GM23338 (cell line): Measurements from ENCODE around the gene NDST4. TPM values are rescaled to one million over a fixed set of nuclear protein-coding genes. Genes with fewer than 3 reads are reported as not detected.

Experiments used
- ATAC-seq: fragments of 200-7000 bp; cut with Tn5 transposase; 3 replicates; pipeline ENCODE4 v1.9.1; 2020
- DNase-seq: peaks from one replicate; pipeline ENCODE4 v3.0.0-alpha.2; 2015; ENCODE audit warnings: low spot score
- H2AFZ ChIP-seq: fragments of 200-600 bp; sonication (generic); 2 replicates; pipeline ENCODE4 v1.8.0; 2016; ENCODE audit warnings: antibody characterized with exemption, mild to moderate bottlenecking, moderate library complexity
- H3F3A ChIP-seq: fragments of 200-600 bp; sonication (generic); replicated peaks from 2 replicates; pipeline ENCODE4 v1.8.0; 2017; ENCODE audit warnings: antibody characterized with exemption, mixed run types, low read depth
- H3K27ac ChIP-seq: fragments of 200-600 bp; sonication (generic); 2 replicates; pipeline ENCODE4 v1.6.1; 2016; ENCODE audit warnings: low read depth
- H3K27me3 ChIP-seq: fragments of 200-600 bp; sonication (generic); 2 replicates; pipeline ENCODE4 v1.8.0; 2016; ENCODE audit warnings: mild to moderate bottlenecking, mixed run types, moderate library complexity; ENCODE audit not compliant: insufficient read depth
- H3K36me3 ChIP-seq: fragments of 200-600 bp; sonication (generic); 2 replicates; pipeline ENCODE4 v1.8.0; 2016; ENCODE audit warnings: mild to moderate bottlenecking; ENCODE audit not compliant: insufficient read depth
- H3K4me1 ChIP-seq: fragments of 200-600 bp; sonication (generic); 2 replicates; pipeline ENCODE4 v1.8.0; 2016; ENCODE audit warnings: mild to moderate bottlenecking, moderate library complexity; ENCODE audit not compliant: insufficient read depth
- H3K4me2 ChIP-seq: fragments of 200-600 bp; sonication (generic); 2 replicates; pipeline ENCODE4 v1.7.1; 2017; ENCODE audit warnings: mixed run types
- H3K4me3 ChIP-seq: fragments of 200-600 bp; sonication (generic); 2 replicates; pipeline ENCODE4 v1.6.1; 2016; ENCODE audit warnings: mixed run types
- H3K79me2 ChIP-seq: fragments of 200-600 bp; sonication (generic); replicated peaks from 2 replicates; pipeline ENCODE4 v1.8.0; 2017; ENCODE audit warnings: mild to moderate bottlenecking; ENCODE audit not compliant: insufficient read depth
- H3K9me2 ChIP-seq: fragments of 200-600 bp; sonication (generic); 2 replicates; pipeline ENCODE4 v1.8.0; 2017; ENCODE audit not compliant: insufficient read depth
- H4K20me1 ChIP-seq: fragments of 200-600 bp; sonication (generic); replicated peaks from 2 replicates; pipeline ENCODE4 v1.8.0; 2017; ENCODE audit warnings: mild to moderate bottlenecking; ENCODE audit not compliant: insufficient read depth
- H3K27ac Mint-ChIP-seq: 2 replicates; pipeline ENCODE4 v1.8.0; 2020; ENCODE audit warnings: inconsistent platforms, mild to moderate bottlenecking, moderate library complexity, mixed read lengths
- H3K27me3 Mint-ChIP-seq: 3 replicates; pipeline ENCODE4 v1.8.0; 2022; ENCODE audit warnings: low read depth, mild to moderate bottlenecking, moderate library complexity, mixed read lengths, inconsistent platforms; ENCODE audit not compliant: insufficient read depth, poor library complexity
- H3K36me3 Mint-ChIP-seq: 3 replicates; pipeline ENCODE4 v1.8.0; 2021; ENCODE audit warnings: low read depth, mild to moderate bottlenecking, inconsistent platforms, moderate library complexity, mixed read lengths
- H3K4me1 Mint-ChIP-seq: 3 replicates; pipeline ENCODE4 v1.8.0; 2020; ENCODE audit warnings: mild to moderate bottlenecking, inconsistent platforms, mixed read lengths
- H3K4me3 Mint-ChIP-seq: 3 replicates; pipeline ENCODE4 v1.8.0; 2021; ENCODE audit warnings: moderate library complexity, mild to moderate bottlenecking, inconsistent platforms, mixed read lengths
- H3K9me3 Mint-ChIP-seq: 3 replicates; pipeline ENCODE4 v1.8.0; 2020; ENCODE audit warnings: moderate library complexity, mild to moderate bottlenecking, inconsistent platforms, mixed read lengths
- CREB1 ChIP-seq: fragments of 250-450 bp; sonication (Bioruptor Pico); IDR thresholded peaks from 2 replicates; pipeline ENCODE4 v1.5.0; 2020; ENCODE audit warnings: low read depth, mild to moderate bottlenecking, moderate library complexity
- JUNB ChIP-seq: IDR thresholded peaks from one replicate; pipeline ENCODE4 v1.6.1; 2016; ENCODE audit warnings: antibody characterized with exemption; ENCODE audit not compliant: unreplicated experiment
- POLR2AphosphoS5 ChIP-seq: IDR thresholded peaks from 2 replicates; pipeline ENCODE4 v1.6.1; 2016; ENCODE audit warnings: antibody characterized with exemption, low read depth
- REST ChIP-seq: IDR thresholded peaks from one replicate; pipeline ENCODE4 v1.6.1; 2018; ENCODE audit warnings: antibody characterized with exemption; ENCODE audit not compliant: unreplicated experiment
- STAT1 ChIP-seq: IDR thresholded peaks from one replicate; pipeline ENCODE4 v1.6.1; 2016; ENCODE audit warnings: antibody characterized with exemption; ENCODE audit not compliant: unreplicated experiment
- ZNF114 ChIP-seq: fragments of 250-450 bp; sonication (Bioruptor Pico); IDR thresholded peaks from 2 replicates; pipeline ENCODE4 v1.5.0; 2020; ENCODE audit warnings: mild to moderate bottlenecking, moderate library complexity
- polyA plus RNA-seq: library from polyadenylated mRNA; unstranded; fragments of >200 nt; fragmentation: Nextera tagmentation; extraction: Ambion mirVana; gene quantifications from 2 replicates; pipeline ENCODE4 v1.2.1, GENCODE V29; 2016
- total RNA-seq: library from RNA; depleted of rRNA; stranded (reverse); fragments of >200 nt; shearing (Covaris generic); gene quantifications from 2 replicates; pipeline ENCODE4 v1.2.3, GENCODE V29; 2014
- TF ChIP-seq, protein P1 (sequence below): fragments of 250-450 bp; sonication (Bioruptor Pico); IDR thresholded peaks from 2 replicates; pipeline ENCODE4 v1.5.0; 2020; ENCODE audit warnings: mild to moderate bottlenecking, moderate library complexity
- TF ChIP-seq, protein P2 (sequence below), 2 experiments: fragments of 200-600 bp in 1 of 2; sonication (generic) in 1 of 2; conservative IDR thresholded peaks; 2 replicates each; pipeline versions ENCODE4 v1.5.1 to v1.6.1; 2016 to 2017; ENCODE audit warnings: antibody characterized with exemption in 2 of 2, low read depth in 2 of 2, mild to moderate bottlenecking in 2 of 2, moderate library complexity in 1 of 2

The NDST4 gene
- total and polyA plus RNA-seq, 2 experiments from 2014 or later: not detected

DNA sequence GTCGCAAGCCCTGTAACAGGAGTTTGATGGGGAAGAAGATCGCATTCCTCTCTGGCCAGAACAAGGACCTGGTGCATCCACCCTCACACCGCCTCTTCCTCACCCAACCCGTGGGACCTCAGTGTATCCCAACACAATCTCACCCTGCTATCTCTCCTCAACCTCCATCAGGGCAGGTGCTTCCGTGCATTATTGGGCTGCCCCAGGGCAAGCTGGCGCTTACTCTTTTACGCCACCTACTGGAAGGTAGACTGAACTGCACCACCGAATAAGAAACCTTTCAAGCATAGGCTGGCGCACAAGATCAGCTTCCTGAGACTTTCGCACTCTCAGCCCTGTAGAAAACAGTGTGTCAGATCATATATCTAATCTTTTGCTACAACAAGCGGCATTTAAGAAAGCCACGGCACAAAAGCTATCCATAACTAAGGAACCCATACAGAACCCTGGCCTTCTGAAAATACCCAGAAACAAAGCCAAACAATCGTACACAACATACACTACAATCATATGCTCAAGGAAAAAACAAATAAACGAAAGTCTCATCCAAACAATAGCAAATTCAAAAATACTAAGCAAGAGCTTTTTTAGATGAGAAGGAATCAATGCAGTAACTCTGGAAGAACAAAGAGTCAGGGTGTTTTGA, 305.5 kb downstream of the NDST4 start:
- TF ChIP-seq, protein P1, sequence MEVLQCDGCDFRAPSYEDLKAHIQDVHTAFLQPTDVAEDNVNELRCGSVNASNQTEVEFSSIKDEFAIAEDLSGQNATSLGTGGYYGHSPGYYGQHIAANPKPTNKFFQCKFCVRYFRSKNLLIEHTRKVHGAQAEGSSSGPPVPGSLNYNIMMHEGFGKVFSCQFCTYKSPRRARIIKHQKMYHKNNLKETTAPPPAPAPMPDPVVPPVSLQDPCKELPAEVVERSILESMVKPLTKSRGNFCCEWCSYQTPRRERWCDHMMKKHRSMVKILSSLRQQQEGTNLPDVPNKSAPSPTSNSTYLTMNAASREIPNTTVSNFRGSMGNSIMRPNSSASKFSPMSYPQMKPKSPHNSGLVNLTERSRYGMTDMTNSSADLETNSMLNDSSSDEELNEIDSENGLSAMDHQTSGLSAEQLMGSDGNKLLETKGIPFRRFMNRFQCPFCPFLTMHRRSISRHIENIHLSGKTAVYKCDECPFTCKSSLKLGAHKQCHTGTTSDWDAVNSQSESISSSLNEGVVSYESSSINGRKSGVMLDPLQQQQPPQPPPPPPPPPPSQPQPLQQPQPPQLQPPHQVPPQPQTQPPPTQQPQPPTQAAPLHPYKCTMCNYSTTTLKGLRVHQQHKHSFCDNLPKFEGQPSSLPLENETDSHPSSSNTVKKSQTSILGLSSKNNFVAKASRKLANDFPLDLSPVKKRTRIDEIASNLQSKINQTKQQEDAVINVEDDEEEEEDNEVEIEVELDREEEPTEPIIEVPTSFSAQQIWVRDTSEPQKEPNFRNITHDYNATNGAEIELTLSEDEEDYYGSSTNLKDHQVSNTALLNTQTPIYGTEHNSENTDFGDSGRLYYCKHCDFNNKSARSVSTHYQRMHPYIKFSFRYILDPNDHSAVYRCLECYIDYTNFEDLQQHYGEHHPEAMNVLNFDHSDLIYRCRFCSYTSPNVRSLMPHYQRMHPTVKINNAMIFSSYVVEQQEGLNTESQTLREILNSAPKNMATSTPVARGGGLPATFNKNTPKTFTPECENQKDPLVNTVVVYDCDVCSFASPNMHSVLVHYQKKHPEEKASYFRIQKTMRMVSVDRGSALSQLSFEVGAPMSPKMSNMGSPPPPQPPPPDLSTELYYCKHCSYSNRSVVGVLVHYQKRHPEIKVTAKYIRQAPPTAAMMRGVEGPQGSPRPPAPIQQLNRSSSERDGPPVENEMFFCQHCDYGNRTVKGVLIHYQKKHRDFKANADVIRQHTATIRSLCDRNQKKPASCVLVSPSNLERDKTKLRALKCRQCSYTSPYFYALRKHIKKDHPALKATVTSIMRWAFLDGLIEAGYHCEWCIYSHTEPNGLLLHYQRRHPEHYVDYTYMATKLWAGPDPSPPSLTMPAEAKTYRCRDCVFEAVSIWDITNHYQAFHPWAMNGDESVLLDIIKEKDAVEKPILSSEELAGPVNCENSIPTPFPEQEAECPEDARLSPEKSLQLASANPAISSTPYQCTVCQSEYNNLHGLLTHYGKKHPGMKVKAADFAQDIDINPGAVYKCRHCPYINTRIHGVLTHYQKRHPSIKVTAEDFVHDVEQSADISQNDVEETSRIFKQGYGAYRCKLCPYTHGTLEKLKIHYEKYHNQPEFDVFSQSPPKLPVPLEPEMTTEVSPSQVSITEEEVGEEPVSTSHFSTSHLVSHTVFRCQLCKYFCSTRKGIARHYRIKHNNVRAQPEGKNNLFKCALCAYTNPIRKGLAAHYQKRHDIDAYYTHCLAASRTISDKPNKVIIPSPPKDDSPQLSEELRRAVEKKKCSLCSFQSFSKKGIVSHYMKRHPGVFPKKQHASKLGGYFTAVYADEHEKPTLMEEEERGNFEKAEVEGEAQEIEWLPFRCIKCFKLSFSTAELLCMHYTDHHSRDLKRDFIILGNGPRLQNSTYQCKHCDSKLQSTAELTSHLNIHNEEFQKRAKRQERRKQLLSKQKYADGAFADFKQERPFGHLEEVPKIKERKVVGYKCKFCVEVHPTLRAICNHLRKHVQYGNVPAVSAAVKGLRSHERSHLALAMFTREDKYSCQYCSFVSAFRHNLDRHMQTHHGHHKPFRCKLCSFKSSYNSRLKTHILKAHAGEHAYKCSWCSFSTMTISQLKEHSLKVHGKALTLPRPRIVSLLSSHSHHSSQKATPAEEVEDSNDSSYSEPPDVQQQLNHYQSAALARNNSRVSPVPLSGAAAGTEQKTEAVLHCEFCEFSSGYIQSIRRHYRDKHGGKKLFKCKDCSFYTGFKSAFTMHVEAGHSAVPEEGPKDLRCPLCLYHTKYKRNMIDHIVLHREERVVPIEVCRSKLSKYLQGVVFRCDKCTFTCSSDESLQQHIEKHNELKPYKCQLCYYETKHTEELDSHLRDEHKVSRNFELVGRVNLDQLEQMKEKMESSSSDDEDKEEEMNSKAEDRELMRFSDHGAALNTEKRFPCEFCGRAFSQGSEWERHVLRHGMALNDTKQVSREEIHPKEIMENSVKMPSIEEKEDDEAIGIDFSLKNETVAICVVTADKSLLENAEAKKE: no peak
- TF ChIP-seq POLR2AphosphoS5 (no peak), REST (no peak), CREB1 (CRISPR knock-in tag) (no peak), JUNB (no peak), ZNF114 (no peak), STAT1 (no peak)
- TF ChIP-seq, protein P2, sequence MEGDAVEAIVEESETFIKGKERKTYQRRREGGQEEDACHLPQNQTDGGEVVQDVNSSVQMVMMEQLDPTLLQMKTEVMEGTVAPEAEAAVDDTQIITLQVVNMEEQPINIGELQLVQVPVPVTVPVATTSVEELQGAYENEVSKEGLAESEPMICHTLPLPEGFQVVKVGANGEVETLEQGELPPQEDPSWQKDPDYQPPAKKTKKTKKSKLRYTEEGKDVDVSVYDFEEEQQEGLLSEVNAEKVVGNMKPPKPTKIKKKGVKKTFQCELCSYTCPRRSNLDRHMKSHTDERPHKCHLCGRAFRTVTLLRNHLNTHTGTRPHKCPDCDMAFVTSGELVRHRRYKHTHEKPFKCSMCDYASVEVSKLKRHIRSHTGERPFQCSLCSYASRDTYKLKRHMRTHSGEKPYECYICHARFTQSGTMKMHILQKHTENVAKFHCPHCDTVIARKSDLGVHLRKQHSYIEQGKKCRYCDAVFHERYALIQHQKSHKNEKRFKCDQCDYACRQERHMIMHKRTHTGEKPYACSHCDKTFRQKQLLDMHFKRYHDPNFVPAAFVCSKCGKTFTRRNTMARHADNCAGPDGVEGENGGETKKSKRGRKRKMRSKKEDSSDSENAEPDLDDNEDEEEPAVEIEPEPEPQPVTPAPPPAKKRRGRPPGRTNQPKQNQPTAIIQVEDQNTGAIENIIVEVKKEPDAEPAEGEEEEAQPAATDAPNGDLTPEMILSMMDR (conservative IDR thresholded peaks at IDR 0.05; ENCODE audit: low read depth in 2 of 2): peak; percentile 84 to 91
- no peaks in the 10 kb centered on the region for H3K27me3 ChIP-seq
- Mint-ChIP-seq H3K27ac (peak overlapping the region; percentile 89), H3K4me1 (peaks cover 5% of the 10 kb centered on the region), H3K36me3 (no peaks in the 10 kb centered on the region), H3K4me3 (no peak overlapping the region), H3K9me3 (no peaks in the 10 kb centered on the region), H3K27me3 (peaks cover 4% of the 10 kb centered on the region)
- ATAC-seq (peak; percentile 99), DNase-seq (peak; percentile 78)
- H3K4me1 ChIP-seq: no peaks in the 10 kb centered on the region
- H4K20me1 ChIP-seq: no peaks in the 10 kb centered on the region
- H3F3A ChIP-seq: no peaks in the 10 kb centered on the region
- H3K36me3 ChIP-seq: no peaks in the 10 kb centered on the region
- H3K27ac ChIP-seq: no peak overlapping the region
- H3K4me3 ChIP-seq: no peak overlapping the region
- no peak overlapping the region for H3K4me2 ChIP-seq
- H3K79me2 ChIP-seq: no peaks in the 10 kb centered on the region
- no peaks in the 10 kb centered on the region for H3K9me2 ChIP-seq
- H2AFZ ChIP-seq: peak overlapping the region; percentile 63; the same call in 1 of the 2 replicates
